Mammary epithelial cell (primary cell): ENCODE data around the gene STT3B.

ENCODE experiments used
- EZH2 ChIP-seq: IDR thresholded peaks from 2 replicates; pipeline ENCODE4 v1.6.1; 2012; ENCODE audit warnings: low read length, inconsistent platforms, borderline replicate concordance
- TF ChIP-seq, protein P1 (sequence below), 2 donors: IDR thresholded peaks in 1 of 2; conservative IDR thresholded peaks in 1 of 2; 2 replicates each; pipeline ENCODE4 v1.5.1; 2011 to 2012; ENCODE audit warnings: inconsistent platforms in 2 of 2, low read length in 2 of 2, mild to moderate bottlenecking in 2 of 2, control low read depth in 1 of 2, low read depth in 1 of 2; ENCODE audit not compliant: insufficient read depth in 1 of 2; ENCODE audit errors: extremely low read depth in 1 of 2

DNA sequence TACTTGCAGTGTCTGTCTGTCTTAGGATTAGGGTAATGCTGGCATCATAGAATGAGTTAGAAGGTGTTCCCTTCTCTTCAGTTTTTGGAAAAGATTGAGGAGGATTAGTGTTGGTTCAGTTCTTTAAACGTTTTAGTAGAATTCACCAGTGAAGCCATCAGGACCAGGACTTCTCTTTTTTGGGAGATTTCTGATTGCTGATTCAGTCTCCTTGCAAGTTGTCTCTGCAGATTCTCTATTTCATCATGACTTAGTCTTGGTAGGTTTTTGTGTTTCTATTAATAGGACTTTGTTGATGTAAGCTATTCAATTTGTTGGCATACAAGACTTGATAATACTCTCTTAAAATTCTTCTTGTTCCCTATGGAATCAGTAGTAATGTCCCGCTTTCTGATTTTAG is 48.9 kb downstream of the STT3B start:
- TF ChIP-seq, protein P1, sequence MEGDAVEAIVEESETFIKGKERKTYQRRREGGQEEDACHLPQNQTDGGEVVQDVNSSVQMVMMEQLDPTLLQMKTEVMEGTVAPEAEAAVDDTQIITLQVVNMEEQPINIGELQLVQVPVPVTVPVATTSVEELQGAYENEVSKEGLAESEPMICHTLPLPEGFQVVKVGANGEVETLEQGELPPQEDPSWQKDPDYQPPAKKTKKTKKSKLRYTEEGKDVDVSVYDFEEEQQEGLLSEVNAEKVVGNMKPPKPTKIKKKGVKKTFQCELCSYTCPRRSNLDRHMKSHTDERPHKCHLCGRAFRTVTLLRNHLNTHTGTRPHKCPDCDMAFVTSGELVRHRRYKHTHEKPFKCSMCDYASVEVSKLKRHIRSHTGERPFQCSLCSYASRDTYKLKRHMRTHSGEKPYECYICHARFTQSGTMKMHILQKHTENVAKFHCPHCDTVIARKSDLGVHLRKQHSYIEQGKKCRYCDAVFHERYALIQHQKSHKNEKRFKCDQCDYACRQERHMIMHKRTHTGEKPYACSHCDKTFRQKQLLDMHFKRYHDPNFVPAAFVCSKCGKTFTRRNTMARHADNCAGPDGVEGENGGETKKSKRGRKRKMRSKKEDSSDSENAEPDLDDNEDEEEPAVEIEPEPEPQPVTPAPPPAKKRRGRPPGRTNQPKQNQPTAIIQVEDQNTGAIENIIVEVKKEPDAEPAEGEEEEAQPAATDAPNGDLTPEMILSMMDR (conservative IDR thresholded peaks at IDR 0.05 in 1 of 2, IDR thresholded peaks at IDR 0.05 in 1 of 2; ENCODE audit: extremely low read depth in 1 of 2, insufficient read depth in 1 of 2, low read depth in 1 of 2, low read length in 2 of 2): no peak
- no peak for TF ChIP-seq EZH2
